Airway epithelial cell (primary cell): ENCODE measurements around the gene MIPOL1. TPM values are rescaled to one million over a fixed set of nuclear protein-coding genes. Genes with fewer than 3 reads are reported as not detected.

ENCODE experiments used
- total RNA-seq: library from RNA; depleted of rRNA; stranded (reverse); fragments of >200 nt; gene quantifications from 2 replicates; pipeline ENCODE4 v1.2.3, GENCODE V29; 2015

Gene MIPOL1
- 7.8 and 8.4 TPM in 2 replicates for total RNA-seq

GRCh38 chr14:37197421-37198272 lies at the start of gene MIPOL1:
TSS of gene MIPOL1 (plus strand) at chr14:37197937. CDS start at chr14:37247889, 49,952 bp downstream.

GRCh38 chr14:37172024-37172869 lies 25.5 kb upstream of the MIPOL1 start, which contains the start of gene SLC25A21:
TSS of gene SLC25A21 (minus strand) at chr14:37172606.

GRCh38 chr14:37594971-37595808 lies 397.5 kb downstream of the MIPOL1 start, which contains the start of the genes FOXA1 and TTC6:
TSS of gene FOXA1 (minus strand) at chr14:37595249. CDS start at chr14:37594972, 277 bp downstream.
TSS of gene TTC6 (plus strand) at chr14:37595629. CDS start at chr14:37622065, 26,436 bp downstream.

Other genes with a start within 250 kb of the MIPOL1 start
- gene SLC25A21, start 25.3 kb upstream of the MIPOL1 start, total RNA-seq, result 1.9 and 3.8 TPM in 2 replicates